ENCODE measurements around the gene INSRR.

INSRR gene

GRCh38 chr1:156858959-156859522 lies at the start of gene INSRR:
Gene INSRR, minus strand, starts transcription at chr1:156859117. Its CDS starts 496 bp downstream, at chr1:156858621.
- H3K4me3 ChIP-seq (ENCODE audit: low read depth, low read length), result no peak within 1 kb of the TSS
- TF ChIP-seq, protein P1, sequence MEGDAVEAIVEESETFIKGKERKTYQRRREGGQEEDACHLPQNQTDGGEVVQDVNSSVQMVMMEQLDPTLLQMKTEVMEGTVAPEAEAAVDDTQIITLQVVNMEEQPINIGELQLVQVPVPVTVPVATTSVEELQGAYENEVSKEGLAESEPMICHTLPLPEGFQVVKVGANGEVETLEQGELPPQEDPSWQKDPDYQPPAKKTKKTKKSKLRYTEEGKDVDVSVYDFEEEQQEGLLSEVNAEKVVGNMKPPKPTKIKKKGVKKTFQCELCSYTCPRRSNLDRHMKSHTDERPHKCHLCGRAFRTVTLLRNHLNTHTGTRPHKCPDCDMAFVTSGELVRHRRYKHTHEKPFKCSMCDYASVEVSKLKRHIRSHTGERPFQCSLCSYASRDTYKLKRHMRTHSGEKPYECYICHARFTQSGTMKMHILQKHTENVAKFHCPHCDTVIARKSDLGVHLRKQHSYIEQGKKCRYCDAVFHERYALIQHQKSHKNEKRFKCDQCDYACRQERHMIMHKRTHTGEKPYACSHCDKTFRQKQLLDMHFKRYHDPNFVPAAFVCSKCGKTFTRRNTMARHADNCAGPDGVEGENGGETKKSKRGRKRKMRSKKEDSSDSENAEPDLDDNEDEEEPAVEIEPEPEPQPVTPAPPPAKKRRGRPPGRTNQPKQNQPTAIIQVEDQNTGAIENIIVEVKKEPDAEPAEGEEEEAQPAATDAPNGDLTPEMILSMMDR (IDR thresholded peaks at IDR 0.05; ENCODE audit: borderline replicate concordance, insufficient read depth, low read depth, low read length), result no peak

- H3K4me3 ChIP-seq (ENCODE audit: low read depth, low read length), result no peak overlapping the region
Measured at GRCh38 chr1:156908541-156908940, 49.6 kb upstream of the INSRR start.

DNA sequence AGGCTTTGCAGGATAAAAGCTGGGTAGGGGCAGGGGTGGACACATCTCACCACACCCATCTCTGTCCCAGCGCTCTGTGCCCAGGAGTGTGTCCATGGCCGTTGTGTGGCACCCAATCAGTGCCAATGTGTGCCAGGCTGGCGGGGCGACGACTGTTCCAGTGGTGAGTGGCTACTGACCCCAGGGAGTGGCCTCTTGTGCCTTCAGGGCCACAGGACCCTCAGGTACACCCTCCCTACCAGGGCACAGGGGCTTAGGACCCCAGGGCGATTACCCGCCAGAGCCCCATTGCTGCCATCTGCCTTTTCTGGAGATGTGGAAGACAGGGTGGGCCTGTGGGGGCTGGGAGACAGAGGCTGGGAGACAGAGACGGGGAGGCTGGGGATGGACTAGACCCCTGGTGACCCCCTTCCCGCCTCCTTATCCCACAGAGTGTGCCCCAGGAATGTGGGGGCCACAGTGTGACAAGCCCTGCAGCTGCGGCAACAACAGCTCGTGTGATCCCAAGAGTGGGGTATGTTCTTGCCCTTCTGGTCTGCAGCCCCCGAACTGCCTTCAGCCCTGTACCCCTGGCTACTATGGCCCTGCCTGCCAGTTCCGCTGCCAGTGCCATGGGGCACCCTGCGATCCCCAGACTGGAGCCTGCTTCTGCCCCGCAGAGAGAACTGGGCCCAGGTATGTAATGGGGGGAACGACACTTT lies 47.4 kb upstream of the INSRR start:
- no peak overlapping the region for H3K4me3 ChIP-seq (ENCODE audit: low read depth, low read length)
- TF ChIP-seq, protein P1 (IDR thresholded peaks at IDR 0.05; ENCODE audit: borderline replicate concordance, insufficient read depth, low read depth, low read length), result no peak

More at GRCh38 chr1:156908541-156908940, 49.6 kb upstream of the INSRR start:
- TF ChIP-seq, protein P1 (IDR thresholded peaks at IDR 0.05; ENCODE audit: borderline replicate concordance, insufficient read depth, low read depth, low read length), result no peak

GRCh38 chr1:156905651-156906050 lies 46.7 kb upstream of the INSRR start:
- TF ChIP-seq, protein P1 (IDR thresholded peaks at IDR 0.05; ENCODE audit: borderline replicate concordance, insufficient read depth, low read depth, low read length), result no peak
- H3K4me3 ChIP-seq (ENCODE audit: low read depth, low read length), result no peak overlapping the region

GRCh38 chr1:156905176-156905575 lies 46.3 kb upstream of the INSRR start:
- H3K4me3 ChIP-seq (ENCODE audit: low read depth, low read length), result no peak overlapping the region
- TF ChIP-seq, protein P1 (IDR thresholded peaks at IDR 0.05; ENCODE audit: borderline replicate concordance, insufficient read depth, low read depth, low read length), result no peak

DNA sequence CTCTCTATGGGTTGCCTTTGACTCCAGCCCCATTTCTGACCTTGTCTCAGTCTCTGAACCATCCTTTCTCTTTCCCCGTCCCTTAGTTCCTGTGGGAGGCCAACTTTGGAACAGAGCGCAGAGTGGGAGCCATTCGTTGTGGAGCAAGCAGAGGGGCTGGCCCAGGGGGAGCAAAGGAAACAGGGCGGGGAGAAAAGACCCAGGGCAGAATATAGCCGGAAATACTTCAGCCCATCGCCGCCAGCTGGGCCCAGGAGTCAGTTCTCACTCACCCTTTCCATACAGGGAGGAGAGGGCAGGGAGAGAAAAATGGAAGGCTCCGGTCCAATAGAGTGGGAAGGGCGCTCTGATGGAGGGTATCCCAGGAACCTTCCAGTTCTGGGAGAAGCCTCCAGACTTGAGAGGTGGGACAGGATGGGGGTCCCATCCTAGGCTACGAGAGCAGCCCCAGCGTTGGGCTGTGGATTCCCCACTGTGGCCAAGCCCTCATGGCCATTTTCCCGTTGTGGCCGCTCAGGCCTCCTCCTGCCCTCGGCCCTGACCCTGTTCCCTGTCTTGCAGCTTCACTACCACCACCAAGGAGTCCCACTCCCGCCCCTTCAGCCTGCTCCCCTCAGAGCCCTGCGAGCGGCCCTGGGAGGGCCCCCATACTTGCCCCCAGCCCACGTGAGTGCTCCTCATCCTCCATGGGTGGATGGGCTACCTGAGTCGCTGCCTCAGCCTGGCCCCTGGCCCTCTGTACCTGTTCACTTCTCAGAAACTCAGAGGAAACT lies 45.5 kb upstream of the INSRR start:
- no peak overlapping the region for H3K4me3 ChIP-seq (ENCODE audit: low read depth, low read length)
- TF ChIP-seq, protein P1 (IDR thresholded peaks at IDR 0.05; ENCODE audit: borderline replicate concordance, insufficient read depth, low read depth, low read length), result no peak
